GM18498 (cell line): ENCODE data around the gene GFOD1.
A peak's percentile ranks its signal among the peaks of the same experiment; 100 is the strongest.

Source experiments
- ATAC-seq: cut with Tn5 transposase; IDR thresholded peaks from one replicate; pipeline ENCODE4 v1.9.1; 2021; ENCODE audit warnings: mild to moderate bottlenecking, moderate library complexity; ENCODE audit not compliant: unreplicated experiment

Gene GFOD1

DNA sequence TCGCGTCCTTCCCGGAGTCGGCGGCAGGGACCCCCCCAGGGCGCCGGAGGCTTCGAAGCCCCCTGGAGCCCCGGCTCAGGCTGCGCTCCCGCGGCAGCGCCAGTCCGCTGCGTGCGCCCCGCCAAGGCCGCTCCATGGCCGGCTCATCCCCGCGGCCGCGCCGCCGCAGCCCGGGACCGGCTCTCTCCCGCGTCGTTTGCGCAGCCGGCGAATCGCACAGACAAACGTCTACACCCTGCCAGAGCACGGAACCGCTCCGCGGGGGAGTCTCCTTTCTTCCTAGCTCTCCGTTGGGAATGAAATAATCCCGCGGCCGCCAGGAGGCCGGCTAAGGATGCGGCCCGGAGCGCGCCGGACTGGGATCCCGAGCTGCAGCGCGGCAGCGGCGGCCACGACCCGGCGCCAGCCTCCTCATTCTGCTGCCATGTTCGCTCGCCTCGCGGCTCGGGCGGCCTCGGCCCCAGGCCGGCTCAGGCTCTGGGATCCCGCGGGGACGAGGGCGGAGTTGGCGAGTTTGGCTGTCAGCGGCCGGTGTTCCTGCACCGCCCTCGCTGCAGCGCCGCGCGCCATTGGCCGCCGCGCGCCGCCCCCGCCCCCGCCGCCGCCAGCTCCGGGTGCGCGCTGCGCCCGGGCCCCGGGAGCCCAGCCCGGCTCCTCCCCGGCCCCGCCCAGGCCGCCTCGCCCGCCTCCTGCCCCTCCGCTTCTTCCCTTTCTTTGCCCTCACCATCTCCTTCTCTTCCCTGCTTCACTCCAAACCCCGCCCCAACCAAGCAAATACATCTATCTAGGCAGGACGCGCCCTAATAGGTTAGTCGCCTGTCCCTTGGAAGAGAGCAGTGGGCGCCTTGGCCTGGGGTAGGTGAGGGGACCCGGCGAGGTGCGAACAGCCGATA is at the start of gene GFOD1:
Gene GFOD1, minus strand, starts transcription at position 479 of the 893 bp plus-strand sequence. CDS start 710 bp downstream, outside the sequence.
- peak; percentile 75 for ATAC-seq

DNA sequence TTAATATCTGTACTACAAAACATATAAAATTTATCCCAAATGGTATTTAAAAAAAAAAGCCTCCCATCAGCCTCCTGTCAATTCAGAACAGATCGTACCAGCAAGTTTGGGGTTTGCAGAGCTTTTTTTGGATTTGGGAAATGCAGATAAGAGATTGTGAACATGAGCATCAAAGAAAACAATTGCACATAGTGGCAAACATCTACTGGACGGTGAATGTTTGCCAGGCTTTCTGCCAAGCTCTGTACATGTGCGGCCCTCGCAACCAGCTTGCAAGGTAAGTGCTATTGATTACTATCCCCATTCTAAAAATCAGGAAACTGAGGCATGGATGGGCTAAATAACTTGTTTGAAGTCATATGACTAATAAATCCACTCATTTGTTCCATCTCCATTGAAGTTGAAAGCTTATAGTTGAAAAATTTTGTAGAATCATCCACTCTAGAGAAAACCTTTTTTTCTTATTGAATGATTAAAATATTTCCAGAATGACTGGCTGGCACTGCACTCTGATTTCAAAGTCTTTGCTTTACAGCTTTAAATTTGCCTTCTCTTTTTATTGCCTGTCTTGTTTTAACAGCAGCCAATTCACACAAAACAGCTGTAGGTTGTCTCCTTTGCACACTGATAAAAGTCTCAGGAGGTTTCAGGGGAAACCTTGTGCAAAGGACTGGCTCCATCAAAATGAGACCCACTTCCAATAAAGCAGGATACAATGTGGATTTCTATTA is 49.6 kb upstream of the GFOD1 start:
- no peak for ATAC-seq

GRCh38 chr6:13535306-13535705 is 47.9 kb upstream of the GFOD1 start:
- no peak for ATAC-seq

DNA sequence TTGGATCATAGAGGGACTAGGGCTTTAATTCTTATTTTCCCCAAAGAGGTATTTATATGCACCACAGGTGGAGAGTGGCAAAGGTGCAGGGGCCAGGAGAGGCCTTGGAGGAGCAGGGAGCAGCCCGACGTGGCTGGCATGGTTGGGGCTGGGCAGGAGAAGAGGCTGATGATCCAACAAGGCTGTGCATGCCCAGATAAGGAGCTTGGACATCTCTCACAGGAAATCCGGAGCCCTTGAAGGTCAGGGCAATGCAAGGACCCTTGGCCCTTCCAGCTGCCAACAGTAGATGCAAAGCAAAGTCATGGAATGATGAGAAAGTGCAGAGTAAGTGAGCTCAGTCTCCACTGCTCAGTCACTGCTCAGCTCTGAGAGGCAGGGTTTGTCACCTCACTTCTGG is 47.1 kb upstream of the GFOD1 start:
- ATAC-seq: no peak

DNA sequence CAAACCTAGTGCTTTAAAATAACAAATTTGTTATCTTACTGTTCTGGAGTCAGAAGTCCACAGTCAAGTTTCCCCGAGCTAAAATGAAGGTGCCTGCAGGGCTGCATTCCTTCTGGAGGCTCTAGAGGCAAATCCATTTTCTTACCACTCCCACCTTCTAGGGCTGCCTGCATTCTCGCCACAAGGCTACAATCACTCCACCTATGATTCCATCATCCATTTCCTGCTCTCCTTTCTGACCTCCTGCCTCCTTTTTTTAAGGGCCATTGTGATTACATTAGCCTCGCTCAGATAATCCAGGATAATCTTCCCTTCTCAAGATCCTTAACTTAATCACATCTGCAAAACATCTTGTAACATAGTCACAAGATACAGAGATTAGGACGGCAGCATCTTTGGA is 44.6 kb upstream of the GFOD1 start:
- ATAC-seq: no peak

DNA sequence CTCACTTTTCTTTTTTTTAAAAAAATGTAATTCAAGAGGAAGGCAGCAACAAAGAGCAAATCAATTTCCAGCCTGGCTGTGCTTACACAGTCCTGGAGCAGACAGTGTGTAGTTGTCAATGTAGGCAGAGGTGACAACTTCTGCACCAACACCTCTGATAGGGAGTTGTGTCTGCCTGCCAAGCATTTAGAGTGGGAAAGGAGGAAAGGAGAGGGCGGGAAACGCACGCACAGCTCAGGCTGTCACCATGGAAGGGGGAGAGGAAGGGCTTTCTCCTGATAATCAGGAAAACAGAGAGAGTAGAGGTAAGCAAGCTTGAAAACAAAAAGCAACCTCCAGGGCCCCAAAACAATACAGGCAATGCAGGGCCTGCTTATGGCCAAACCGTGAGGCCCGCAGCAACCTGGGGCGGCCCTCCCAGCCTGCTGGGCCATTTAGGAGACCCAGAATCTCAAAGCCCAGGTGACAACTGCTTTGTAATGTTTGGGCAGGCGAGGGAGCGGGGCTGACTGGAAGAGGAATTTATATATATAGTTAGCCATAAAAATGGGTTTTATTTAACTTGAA is 41.5 kb upstream of the GFOD1 start:
- ATAC-seq: no peak

DNA sequence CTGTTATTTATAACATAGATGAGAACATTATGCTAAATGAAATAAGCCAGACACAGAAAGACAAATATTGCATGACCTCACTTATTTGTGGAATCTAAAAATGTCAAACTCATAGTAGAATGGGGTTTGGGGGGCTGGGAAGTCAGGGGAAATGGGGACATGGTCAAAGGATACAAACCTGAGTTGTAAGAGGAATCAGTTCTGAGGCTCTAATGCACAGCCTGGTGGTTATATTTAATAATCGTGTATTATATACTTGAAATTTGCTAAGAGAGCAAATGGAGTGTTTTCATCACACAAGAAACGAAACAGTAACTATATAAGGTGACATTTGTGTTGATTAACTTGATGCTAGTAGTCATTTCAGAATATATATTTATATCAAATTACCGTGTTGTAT is 40.8 kb upstream of the GFOD1 start:
- ATAC-seq: no peak

- no peak for ATAC-seq
These were observed 40.3 kb upstream of the GFOD1 start for GRCh38 chr6:13527671-13528056.

GRCh38 chr6:13526727-13527670 is 39.6 kb upstream of the GFOD1 start:
- peak; percentile 78 for ATAC-seq

GRCh38 chr6:13526357-13526726 is 38.9 kb upstream of the GFOD1 start:
- no peak for ATAC-seq

DNA sequence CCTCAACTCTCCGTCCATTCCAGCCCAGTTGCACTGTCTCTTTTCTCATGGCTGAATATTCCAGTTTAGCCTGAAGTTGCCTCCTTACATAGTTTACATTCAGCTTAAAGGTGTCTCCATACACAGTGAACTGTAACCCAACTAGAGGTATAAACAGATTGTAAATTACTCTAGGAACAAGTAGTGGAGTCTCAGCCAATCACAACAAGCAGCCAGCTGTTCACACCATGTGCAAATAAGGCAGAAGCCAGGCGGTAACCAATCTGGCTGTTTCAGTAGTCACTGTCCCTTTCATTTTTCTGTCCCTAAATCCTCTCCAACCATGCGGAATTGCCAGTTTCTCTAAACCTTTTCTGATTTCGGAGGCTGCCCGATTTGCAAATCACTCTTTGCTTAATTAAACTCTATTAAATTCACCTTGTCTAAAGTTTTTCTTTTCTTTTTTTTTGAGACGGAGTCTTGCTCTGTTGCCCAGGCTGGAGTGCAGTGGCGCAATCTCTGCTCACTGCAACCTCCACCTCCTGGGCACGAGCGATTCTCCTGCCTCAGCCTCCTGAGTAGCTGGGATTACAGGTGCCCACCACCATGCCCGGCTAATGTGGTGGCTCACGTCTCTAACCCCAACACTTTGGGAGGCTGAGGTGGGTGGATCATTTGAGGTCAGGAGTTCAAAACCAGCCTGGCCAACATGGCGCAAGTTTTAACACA is 37.6 kb upstream of the GFOD1 start:
- no peak for ATAC-seq

GRCh38 chr6:13523826-13524622 is 36.6 kb upstream of the GFOD1 start:
- ATAC-seq: no peak

DNA sequence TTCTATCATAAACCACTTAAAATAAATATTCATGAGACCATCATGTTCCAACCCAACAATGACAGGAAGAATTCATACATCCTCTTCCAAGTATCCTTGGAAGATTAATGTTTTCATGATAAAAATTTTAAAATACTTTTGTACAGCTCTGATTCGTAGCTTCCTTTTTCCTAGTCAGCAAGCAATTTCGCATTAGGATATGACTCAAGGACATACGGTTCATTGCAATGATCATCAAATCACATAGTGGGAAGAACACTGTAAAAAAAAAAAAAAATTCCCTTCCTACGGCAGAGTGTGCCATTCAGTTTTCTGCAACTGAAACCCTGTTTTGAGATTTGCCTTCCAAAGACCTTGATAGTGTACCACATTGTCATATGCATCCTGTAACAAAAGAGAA is 35.3 kb upstream of the GFOD1 start:
- ATAC-seq: no peak

GRCh38 chr6:13519839-13520238 is 32.4 kb upstream of the GFOD1 start:
- ATAC-seq: no peak

DNA sequence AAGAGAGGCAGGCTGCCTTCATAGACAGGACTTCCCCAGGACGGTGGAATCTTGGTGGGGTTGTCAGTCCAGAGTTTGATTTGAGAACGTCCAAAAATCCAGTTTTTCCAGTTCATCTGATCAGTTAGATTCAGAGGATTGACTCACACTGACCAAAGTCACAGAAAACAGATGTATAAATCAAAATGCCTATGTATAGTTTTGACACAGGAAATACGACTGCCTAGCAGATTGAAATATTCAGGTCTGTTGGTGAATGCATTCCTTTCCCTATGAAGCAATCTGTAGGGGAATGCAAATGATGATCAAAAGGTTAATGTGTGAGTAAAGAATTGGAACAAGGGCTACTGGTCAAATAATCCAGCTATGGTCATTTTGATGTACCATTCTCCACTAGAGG is 29.7 kb upstream of the GFOD1 start:
- ATAC-seq: no peak

GRCh38 chr6:13515912-13516311 is 28.5 kb upstream of the GFOD1 start:
- no peak for ATAC-seq

- ATAC-seq: no peak
These were observed 26.5 kb upstream of the GFOD1 start for GRCh38 chr6:13513626-13514502.

DNA sequence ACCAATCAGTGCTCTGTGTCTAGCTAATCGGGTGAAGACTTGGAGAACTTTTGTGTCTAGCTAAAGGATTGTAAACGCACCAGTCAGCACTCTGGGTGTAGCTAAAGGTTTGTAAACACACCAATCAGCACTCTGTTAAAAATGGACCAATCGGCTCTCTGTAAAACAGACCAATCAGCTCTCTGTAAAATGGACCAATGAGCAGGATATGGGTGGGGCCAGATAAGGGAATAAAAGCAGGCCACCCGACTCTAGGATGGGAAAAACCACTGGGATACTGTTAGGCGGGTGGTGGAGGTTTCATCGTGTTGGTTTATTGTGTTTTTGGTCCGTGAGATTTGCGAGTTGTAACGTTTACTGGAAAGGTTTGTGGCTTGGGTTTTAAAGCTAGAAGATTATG is 25.5 kb upstream of the GFOD1 start:
- no peak for ATAC-seq
